ENCODE results near the gene MTURN.

The MTURN gene

DNA sequence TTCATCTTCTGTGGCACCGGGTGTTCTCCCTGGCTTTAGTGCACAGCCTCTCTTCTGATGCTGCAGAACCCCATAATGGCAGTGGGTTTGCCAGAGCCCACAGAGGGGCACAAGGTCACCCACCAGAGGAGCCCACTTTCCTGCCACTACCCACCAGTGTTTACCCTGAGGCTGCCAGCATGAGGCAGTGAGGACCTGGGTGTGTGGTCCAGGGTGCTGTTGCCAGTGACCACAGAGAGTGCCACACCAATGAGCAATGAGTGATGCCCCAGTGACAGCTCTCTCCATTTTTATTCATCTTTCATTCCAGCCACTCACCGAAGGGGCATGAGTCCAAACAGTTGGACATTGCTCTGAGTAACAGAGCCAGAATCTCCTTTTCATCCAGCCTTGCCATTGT is 34.8 kb downstream of the MTURN start:
- Histone ChIP-seq H3K4me2 (ENCODE audit: low read depth, low read length) (no peak overlapping the region), H3F3A (ENCODE audit: insufficient read depth, low read length) (no peaks in the 10 kb centered on the region), H3K9ac (ENCODE audit: low read length) (no peak overlapping the region), H3K79me2 (ENCODE audit: low read length) (no peaks in the 10 kb centered on the region), H3K36me3 (replicated peaks; ENCODE audit: insufficient read depth, low read length) (no peaks in the 10 kb centered on the region), H3K9me2 (replicated peaks; ENCODE audit: insufficient read depth, low read length) (no peaks in the 10 kb centered on the region), H3K27ac (ENCODE audit: low read length) (no peak overlapping the region), H2AFZ (ENCODE audit: low read length) (no peak overlapping the region), H3K4me3 (ENCODE audit: low read length) (no peak overlapping the region), H3K4me1 (ENCODE audit: low read length) (no peaks in the 10 kb centered on the region), H3K27me3 (replicated peaks; ENCODE audit: insufficient read depth, low read length) (no peaks in the 10 kb centered on the region), H4K20me1 (ENCODE audit: insufficient read depth, low read length) (no peaks in the 10 kb centered on the region), H3K9me3 (replicated peaks; ENCODE audit: insufficient read depth, low read length) (no peaks in the 10 kb centered on the region)
- no peak for DNase-seq
- TF ChIP-seq EZH2 (optimal IDR thresholded peaks at IDR 0.05; ENCODE audit: low read depth, low read length) (no peak), EZH2phosphoT487 (IDR thresholded peaks at IDR 0.05; ENCODE audit: low read length) (no peak)
- TF ChIP-seq, protein P1, sequence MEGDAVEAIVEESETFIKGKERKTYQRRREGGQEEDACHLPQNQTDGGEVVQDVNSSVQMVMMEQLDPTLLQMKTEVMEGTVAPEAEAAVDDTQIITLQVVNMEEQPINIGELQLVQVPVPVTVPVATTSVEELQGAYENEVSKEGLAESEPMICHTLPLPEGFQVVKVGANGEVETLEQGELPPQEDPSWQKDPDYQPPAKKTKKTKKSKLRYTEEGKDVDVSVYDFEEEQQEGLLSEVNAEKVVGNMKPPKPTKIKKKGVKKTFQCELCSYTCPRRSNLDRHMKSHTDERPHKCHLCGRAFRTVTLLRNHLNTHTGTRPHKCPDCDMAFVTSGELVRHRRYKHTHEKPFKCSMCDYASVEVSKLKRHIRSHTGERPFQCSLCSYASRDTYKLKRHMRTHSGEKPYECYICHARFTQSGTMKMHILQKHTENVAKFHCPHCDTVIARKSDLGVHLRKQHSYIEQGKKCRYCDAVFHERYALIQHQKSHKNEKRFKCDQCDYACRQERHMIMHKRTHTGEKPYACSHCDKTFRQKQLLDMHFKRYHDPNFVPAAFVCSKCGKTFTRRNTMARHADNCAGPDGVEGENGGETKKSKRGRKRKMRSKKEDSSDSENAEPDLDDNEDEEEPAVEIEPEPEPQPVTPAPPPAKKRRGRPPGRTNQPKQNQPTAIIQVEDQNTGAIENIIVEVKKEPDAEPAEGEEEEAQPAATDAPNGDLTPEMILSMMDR (IDR thresholded peaks at IDR 0.05; ENCODE audit: low read length): no peak

DNA sequence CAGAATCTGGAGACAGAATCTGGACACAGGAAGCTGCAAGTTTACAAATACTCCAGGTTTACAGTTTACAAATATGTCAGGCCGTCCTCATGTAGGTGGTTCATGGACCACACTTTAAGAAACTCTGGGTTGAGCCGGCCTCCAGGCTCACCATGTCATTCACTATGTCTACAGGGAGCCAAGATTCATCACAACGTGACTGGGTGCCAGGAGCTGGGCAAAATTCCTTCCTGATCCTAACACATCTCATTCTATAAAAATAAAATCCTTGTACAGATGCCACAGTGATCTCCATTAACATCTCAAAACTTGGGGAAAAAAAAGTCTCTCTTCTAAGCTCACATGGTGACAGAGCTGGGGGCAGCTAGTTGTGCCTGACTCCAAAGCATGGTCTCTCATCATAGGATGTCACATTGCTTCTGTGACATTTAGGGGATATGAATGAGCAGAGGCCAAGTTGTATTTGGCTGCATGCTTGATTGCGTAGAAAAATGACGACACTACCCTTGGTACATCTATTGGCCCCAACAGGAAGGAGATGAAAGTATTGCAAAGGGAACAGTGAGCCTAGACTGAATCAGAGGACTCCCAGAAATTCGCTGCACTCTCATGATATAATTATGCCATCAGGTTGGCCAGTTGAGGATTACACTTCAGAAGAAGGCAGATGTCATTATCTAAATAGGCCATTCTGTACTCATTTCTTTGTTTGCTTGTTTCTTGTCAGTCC is 35.9 kb downstream of the MTURN start:
- no peak for TF ChIP-seq EZH2phosphoT487 (IDR thresholded peaks at IDR 0.05; ENCODE audit: low read length)
- TF ChIP-seq, protein P1 (IDR thresholded peaks at IDR 0.05; ENCODE audit: low read length): no peak
- no peak for TF ChIP-seq EZH2 (optimal IDR thresholded peaks at IDR 0.05; ENCODE audit: low read depth, low read length)
- no peak for DNase-seq
- Histone ChIP-seq H3K36me3 (replicated peaks; ENCODE audit: insufficient read depth, low read length) (no peaks in the 10 kb centered on the region), H3K79me2 (ENCODE audit: low read length) (no peaks in the 10 kb centered on the region), H4K20me1 (ENCODE audit: insufficient read depth, low read length) (no peaks in the 10 kb centered on the region), H3K9me3 (replicated peaks; ENCODE audit: insufficient read depth, low read length) (no peaks in the 10 kb centered on the region), H3K4me1 (ENCODE audit: low read length) (no peaks in the 10 kb centered on the region), H2AFZ (ENCODE audit: low read length) (no peak overlapping the region), H3K4me3 (ENCODE audit: low read length) (no peak overlapping the region), H3K9ac (ENCODE audit: low read length) (no peak overlapping the region), H3K27ac (ENCODE audit: low read length) (no peak overlapping the region), H3K9me2 (replicated peaks; ENCODE audit: insufficient read depth, low read length) (no peaks in the 10 kb centered on the region), H3F3A (ENCODE audit: insufficient read depth, low read length) (no peaks in the 10 kb centered on the region), H3K4me2 (ENCODE audit: low read depth, low read length) (no peak overlapping the region), H3K27me3 (replicated peaks; ENCODE audit: insufficient read depth, low read length) (no peaks in the 10 kb centered on the region)

DNA sequence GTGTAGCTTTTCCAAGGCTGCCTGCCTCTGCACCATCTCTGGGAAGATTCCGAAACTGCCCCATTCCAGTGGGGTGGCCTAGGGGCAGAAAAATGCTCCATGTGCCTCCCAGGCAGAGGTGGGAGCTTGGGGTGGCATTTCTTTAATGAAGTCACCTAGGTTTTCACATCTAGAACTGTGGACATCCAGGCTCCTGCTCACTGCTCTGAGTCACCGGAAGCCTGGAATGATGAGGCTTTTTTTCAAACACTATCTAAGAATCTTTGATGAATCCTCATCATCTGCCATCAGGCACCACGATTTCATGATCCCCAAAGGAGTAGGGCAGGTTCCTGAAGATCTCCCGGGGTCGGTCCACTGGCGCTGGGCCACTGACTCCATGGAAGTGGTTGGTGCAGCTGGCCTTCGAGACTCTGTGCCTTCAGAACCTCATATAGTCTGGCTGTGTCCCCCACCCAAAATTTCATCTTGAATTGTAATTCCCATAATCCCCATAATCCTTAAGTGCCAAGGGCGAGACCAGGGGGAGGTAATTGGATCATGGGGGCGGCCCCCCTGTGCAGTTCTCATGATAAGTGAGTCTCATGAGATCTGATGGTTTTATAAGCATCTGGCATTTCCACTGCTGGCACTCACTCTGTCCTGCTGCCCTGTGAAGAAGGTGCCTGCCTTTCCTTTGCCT is 37.1 kb downstream of the MTURN start:
- Histone ChIP-seq H2AFZ (ENCODE audit: low read length) (no peak overlapping the region), H3K79me2 (ENCODE audit: low read length) (no peaks in the 10 kb centered on the region), H3K4me1 (ENCODE audit: low read length) (no peaks in the 10 kb centered on the region), H3K4me2 (ENCODE audit: low read depth, low read length) (no peak overlapping the region), H3K4me3 (ENCODE audit: low read length) (no peak overlapping the region), H3K27me3 (replicated peaks; ENCODE audit: insufficient read depth, low read length) (no peaks in the 10 kb centered on the region), H3K9ac (ENCODE audit: low read length) (no peak overlapping the region), H4K20me1 (ENCODE audit: insufficient read depth, low read length) (no peaks in the 10 kb centered on the region), H3K9me3 (replicated peaks; ENCODE audit: insufficient read depth, low read length) (no peaks in the 10 kb centered on the region), H3F3A (ENCODE audit: insufficient read depth, low read length) (no peaks in the 10 kb centered on the region), H3K27ac (ENCODE audit: low read length) (no peak overlapping the region), H3K9me2 (replicated peaks; ENCODE audit: insufficient read depth, low read length) (no peaks in the 10 kb centered on the region), H3K36me3 (replicated peaks; ENCODE audit: insufficient read depth, low read length) (no peaks in the 10 kb centered on the region)
- TF ChIP-seq EZH2phosphoT487 (IDR thresholded peaks at IDR 0.05; ENCODE audit: low read length) (no peak), EZH2 (optimal IDR thresholded peaks at IDR 0.05; ENCODE audit: low read depth, low read length) (no peak)
- TF ChIP-seq, protein P1 (IDR thresholded peaks at IDR 0.05; ENCODE audit: low read length): no peak
- no peak for DNase-seq

Data from MM.1S (cell line).